HCT116 (cell line): ENCODE results near the gene SKAP1. TPM values are rescaled to one million over a fixed set of nuclear protein-coding genes. Genes with fewer than 3 reads are reported as not detected.

Experiments
- ATAC-seq: fragments of 200-7000 bp; cut with Tn5 transposase; 2 replicates; pipeline ENCODE4 v1.9.1; 2020; ENCODE audit warnings: mild to moderate bottlenecking, moderate library complexity
- BruUV-seq: library from RNA; stranded (reverse); fragments of 400-500 nt; replicated peaks from 2 replicates; lab custom pipeline; 2021; lab: Mats Ljungman, UMichigan
- CTCF ChIA-PET: fragments of 300-600 bp; sonication (Branson Sonifier 250); formaldehyde crosslinking; loops from one replicate; lab custom pipeline; 2021; ENCODE audit warnings: antibody characterized with exemption; lab: Charles Lee
- POLR2A ChIA-PET: fragments of 300-600, 350-600 bp; sonication (Branson Sonifier 250); formaldehyde crosslinking; loops from one replicate; lab custom pipeline; 2021; ENCODE audit warnings: antibody characterized with exemption; lab: Charles Lee
- RAD21 ChIA-PET, 2 experiments: fragments of 300-600 bp; sonication (Branson Sonifier 250); formaldehyde crosslinking; loops; one replicate each; lab custom pipeline; 2023; ENCODE audit warnings: low total read pairs in 2 of 2; ENCODE audit not compliant: uncharacterized antibody in 2 of 2, unreplicated experiment in 2 of 2, low non-redundant PET in 1 of 2; lab: Charles Lee
- DNase-seq: peaks from one replicate; pipeline ENCODE4 v3.0.0-alpha.2; 2010; ENCODE audit warnings: low read depth, low spot score
- H2AFZ ChIP-seq: fragments of 200-600 bp; shearing (Covaris generic), sonication (generic); 2 replicates; pipeline ENCODE4 v1.6.1; 2017; ENCODE audit warnings: low read depth, mixed run types, mixed read lengths, antibody characterized with exemption, low read length; ENCODE audit not compliant: poor library complexity, severe bottlenecking
- H3K27ac ChIP-seq: 2 replicates; pipeline ENCODE4 v1.5.1; 2012; ENCODE audit warnings: low read depth, low read length
- H3K27me3 ChIP-seq: fragments of 200-600 bp; sonication (generic); 2 replicates; pipeline ENCODE4 v1.6.1; 2016; ENCODE audit warnings: mixed run types, low read length, mixed read lengths; ENCODE audit not compliant: insufficient read depth
- H3K36me3 ChIP-seq, 2 experiments: fragments of 200-500 bp in 1 of 2; fragments of 200-600 bp in 1 of 2; sonication (Bioruptor generic) in 1 of 2; sonication (generic) in 1 of 2; 2 replicates each; pipeline versions ENCODE4 v1.5.1 to v1.6.1; 2014 to 2016; ENCODE audit warnings: low read length in 2 of 2, inconsistent platforms in 1 of 2, mixed read lengths in 1 of 2, mixed run types in 1 of 2; ENCODE audit not compliant: insufficient read depth in 2 of 2, control insufficient read depth in 1 of 2
- H3K4me1 ChIP-seq, 2 experiments: fragments of 200-600 bp in 1 of 2; sonication (generic) in 1 of 2; 2 replicates each; pipeline versions ENCODE4 v1.5.1 to v1.6.1; 2012 to 2017; ENCODE audit warnings: low read length in 2 of 2, inconsistent platforms in 1 of 2, mild to moderate bottlenecking in 1 of 2, mixed read lengths in 1 of 2, mixed run types in 1 of 2, moderate library complexity in 1 of 2; ENCODE audit not compliant: insufficient read depth in 2 of 2, control insufficient read depth in 1 of 2
- H3K4me2 ChIP-seq: fragments of 200-600 bp; sonication (generic); 2 replicates; pipeline ENCODE4 v1.6.1; 2017; ENCODE audit warnings: mixed run types, low read length, mixed read lengths
- H3K4me3 ChIP-seq, 2 experiments: fragments of 200-600 bp in 1 of 2; sonication (generic) in 1 of 2; replicated peaks in 1 of 2; 2 replicates each; pipeline ENCODE4 v1.5.1; 2011 to 2016; ENCODE audit warnings: low read length in 2 of 2, control low read depth in 1 of 2, low read depth in 1 of 2, mild to moderate bottlenecking in 1 of 2, mixed read lengths in 1 of 2, mixed run types in 1 of 2
- H3K79me2 ChIP-seq: fragments of 200-600 bp; sonication (generic); 2 replicates; pipeline ENCODE4 v1.6.1; 2017; ENCODE audit warnings: mild to moderate bottlenecking, mixed run types, low read length, moderate library complexity, mixed read lengths; ENCODE audit not compliant: insufficient read depth
- H3K9ac ChIP-seq: fragments of 200-600 bp; sonication (generic); 2 replicates; pipeline ENCODE4 v1.6.1; 2016; ENCODE audit warnings: low read length, mixed read lengths
- H3K9me2 ChIP-seq: fragments of 200-600 bp; sonication (generic), shearing (Covaris generic); 2 replicates; pipeline ENCODE4 v1.6.1; 2017; ENCODE audit warnings: mixed run types, mild to moderate bottlenecking, moderate library complexity; ENCODE audit not compliant: insufficient read depth
- H3K9me3 ChIP-seq, 2 experiments: fragments of 200-500 bp in 1 of 2; fragments of 200-600 bp in 1 of 2; sonication (Bioruptor generic) in 1 of 2; sonication (generic) in 1 of 2; 2 replicates each; pipeline ENCODE4 v1.6.1; 2014 to 2017; ENCODE audit warnings: low read length in 2 of 2, mixed read lengths in 2 of 2, inconsistent platforms in 1 of 2, low read depth in 1 of 2, mild to moderate bottlenecking in 1 of 2, mixed run types in 1 of 2, moderate library complexity in 1 of 2; ENCODE audit not compliant: control insufficient read depth in 1 of 2, insufficient read depth in 1 of 2
- H4K20me1 ChIP-seq: fragments of 200-600 bp; sonication (generic), shearing (Covaris generic); 2 replicates; pipeline ENCODE4 v1.6.1; 2017; ENCODE audit warnings: mixed run types, mild to moderate bottlenecking, moderate library complexity; ENCODE audit not compliant: insufficient read depth
- CBX3 ChIP-seq: IDR thresholded peaks from 2 replicates; pipeline ENCODE4 v1.6.1; 2012; ENCODE audit warnings: low read depth
- CEBPB ChIP-seq: IDR thresholded peaks from 2 replicates; pipeline ENCODE4 v1.6.1; 2012; ENCODE audit warnings: low read depth
- ELF1 ChIP-seq: IDR thresholded peaks from 2 replicates; pipeline ENCODE4 v1.6.1; 2012; ENCODE audit warnings: low read depth, borderline replicate concordance
- EZH2phosphoT487 ChIP-seq: fragments of 200-600 bp; IDR thresholded peaks from 2 replicates; pipeline ENCODE4 v1.6.1; 2018; ENCODE audit warnings: antibody characterized with exemption, borderline replicate concordance
- JUND ChIP-seq: IDR thresholded peaks from 2 replicates; pipeline ENCODE4 v1.6.1; 2012
- MAX ChIP-seq: IDR thresholded peaks from 2 replicates; pipeline ENCODE4 v1.6.1; 2012
- POLR2A ChIP-seq: IDR thresholded peaks from 2 replicates; pipeline ENCODE4 v1.7.0; 2011; ENCODE audit warnings: borderline replicate concordance; ENCODE audit not compliant: insufficient read depth, insufficient read length; ENCODE audit errors: extremely low read depth
- RAD21 ChIP-seq: IDR thresholded peaks from 2 replicates; pipeline ENCODE4 v1.6.1; 2012; ENCODE audit warnings: low read depth, mild to moderate bottlenecking
- SRF ChIP-seq: IDR thresholded peaks from 2 replicates; pipeline ENCODE4 v1.6.1; 2012; ENCODE audit warnings: low read depth
- TCF7L2 ChIP-seq: IDR thresholded peaks from 2 replicates; pipeline ENCODE4 v1.7.0; 2011; ENCODE audit warnings: borderline replicate concordance, inconsistent platforms; ENCODE audit not compliant: insufficient read depth, insufficient read length; ENCODE audit errors: extremely low read depth
- YY1 ChIP-seq: IDR thresholded peaks from 2 replicates; pipeline ENCODE4 v1.6.1; 2011; ENCODE audit warnings: low read length, low read depth, moderate library complexity, mild to moderate bottlenecking; ENCODE audit not compliant: insufficient replicate concordance; ENCODE audit errors: extremely low read depth
- ZFX ChIP-seq: fragments of 450-650 bp; IDR thresholded peaks from 2 replicates; pipeline ENCODE4 v1.6.1; 2017
- intact Hi-C: fragments of 100-400 bp; cut with micrococcal nuclease; formaldehyde crosslinking; loops from 2 replicates; pipeline ENCODE4 v1.10.0; 2022
- total RNA-seq: library from RNA; stranded (reverse); gene quantifications from one replicate; pipeline ENCODE4 v1.2.1, GENCODE V29; 2021; ENCODE audit not compliant: unreplicated experiment
- TF ChIP-seq, protein P1 (sequence below), 3 experiments: fragments of 200-600 bp in 1 of 3; sonication (generic) in 1 of 3; IDR thresholded peaks in 2 of 3; conservative IDR thresholded peaks in 1 of 3; 2 replicates each; pipeline ENCODE4 v1.5.1; 2012 to 2017; ENCODE audit warnings: low read depth in 2 of 3, low read length in 2 of 3, antibody characterized with exemption in 1 of 3, borderline replicate concordance in 1 of 3, control low read depth in 1 of 3, mild to moderate bottlenecking in 1 of 3, mixed read lengths in 1 of 3, mixed run types in 1 of 3, moderate library complexity in 1 of 3; ENCODE audit not compliant: insufficient read depth in 1 of 3

SKAP1 gene
- total RNA-seq, 1 experiment from 2014 or later = 12.4 TPM

- H3K79me2 ChIP-seq = no peaks in the 10 kb centered on the region
- H3K4me3 ChIP-seq = no peak overlapping the region
- TF ChIP-seq ELF1 (no peak), JUND (no peak), ZFX (no peak), RAD21 (no peak), EZH2phosphoT487 (no peak), CEBPB (no peak), YY1 (no peak), TCF7L2 (no peak), POLR2A (no peak), CBX3 (no peak), MAX (no peak), SRF (no peak)
- TF ChIP-seq, protein P1, sequence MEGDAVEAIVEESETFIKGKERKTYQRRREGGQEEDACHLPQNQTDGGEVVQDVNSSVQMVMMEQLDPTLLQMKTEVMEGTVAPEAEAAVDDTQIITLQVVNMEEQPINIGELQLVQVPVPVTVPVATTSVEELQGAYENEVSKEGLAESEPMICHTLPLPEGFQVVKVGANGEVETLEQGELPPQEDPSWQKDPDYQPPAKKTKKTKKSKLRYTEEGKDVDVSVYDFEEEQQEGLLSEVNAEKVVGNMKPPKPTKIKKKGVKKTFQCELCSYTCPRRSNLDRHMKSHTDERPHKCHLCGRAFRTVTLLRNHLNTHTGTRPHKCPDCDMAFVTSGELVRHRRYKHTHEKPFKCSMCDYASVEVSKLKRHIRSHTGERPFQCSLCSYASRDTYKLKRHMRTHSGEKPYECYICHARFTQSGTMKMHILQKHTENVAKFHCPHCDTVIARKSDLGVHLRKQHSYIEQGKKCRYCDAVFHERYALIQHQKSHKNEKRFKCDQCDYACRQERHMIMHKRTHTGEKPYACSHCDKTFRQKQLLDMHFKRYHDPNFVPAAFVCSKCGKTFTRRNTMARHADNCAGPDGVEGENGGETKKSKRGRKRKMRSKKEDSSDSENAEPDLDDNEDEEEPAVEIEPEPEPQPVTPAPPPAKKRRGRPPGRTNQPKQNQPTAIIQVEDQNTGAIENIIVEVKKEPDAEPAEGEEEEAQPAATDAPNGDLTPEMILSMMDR (IDR thresholded peaks at IDR 0.05 in 2 of 3, conservative IDR thresholded peaks at IDR 0.05 in 1 of 3; ENCODE audit: borderline replicate concordance in 1 of 3, insufficient read depth in 1 of 3, low read depth in 2 of 3, low read length in 2 of 3) = no peak
- POLR2A ChIA-PET = no interaction called here
- H2AFZ ChIP-seq = no peak overlapping the region
- H3K27ac ChIP-seq = no peak overlapping the region
- RAD21 ChIA-PET = no interaction called here
- no peaks in the 10 kb centered on the region for H4K20me1 ChIP-seq
- H3K4me2 ChIP-seq = no peak overlapping the region
- no peaks in the 10 kb centered on the region for H3K36me3 ChIP-seq
- no peak overlapping the region for H3K9ac ChIP-seq
- no TSS peak for BruUV-seq
- peaks cover 0 to 5% of the 10 kb centered on the region in 2 experiments; a peak in 1 of 4 replicates for H3K4me1 ChIP-seq
- no peaks in the 10 kb centered on the region for H3K27me3 ChIP-seq
- intact Hi-C loops = no loop called here
- no peaks in the 10 kb centered on the region for H3K9me3 ChIP-seq
- CTCF ChIA-PET = interaction anchor here (2.4 kb wide), 1 partner anchor 21 kb away, joined by 11 read pairs; no protein-coding TSS in a partner anchor
- DNase-seq (no peak), ATAC-seq (no peak)
- no peaks in the 10 kb centered on the region for H3K9me2 ChIP-seq
Observed at GRCh38 chr17:48328457-48328856, 101.6 kb downstream of the SKAP1 start.
